ENCODE data around the gene MRPL24.
"Not testable (repeated sequence)": the region's sequence is repeated elsewhere in the genome, so short reads cannot be mapped to it uniquely, and the experiment has no call there.

MRPL24 gene

GRCh38 chr1:156757572-156758253 lies 16.8 kb upstream of the MRPL24 start:
- not testable (repeated sequence) for DNase-seq

DNA sequence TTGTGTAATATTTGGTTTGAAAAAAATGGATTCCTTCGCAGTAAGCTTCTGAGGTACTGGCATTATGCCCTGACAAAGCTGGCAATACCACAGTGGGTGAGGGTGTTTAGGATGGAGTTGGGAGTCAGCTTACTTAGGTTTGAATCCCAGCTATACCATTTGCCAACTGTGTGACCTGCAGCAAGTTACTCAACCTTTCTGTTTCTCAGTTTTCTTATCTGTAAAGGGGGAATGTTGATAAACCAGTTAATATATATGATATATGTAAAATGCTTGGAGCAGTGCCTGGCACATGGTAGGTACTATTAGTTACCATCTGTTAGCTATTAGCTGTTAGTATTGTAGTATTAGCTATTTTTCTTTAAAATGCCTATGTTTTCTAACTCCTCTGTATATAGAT lies 15.5 kb upstream of the MRPL24 start:
- no peak for DNase-seq

DNA sequence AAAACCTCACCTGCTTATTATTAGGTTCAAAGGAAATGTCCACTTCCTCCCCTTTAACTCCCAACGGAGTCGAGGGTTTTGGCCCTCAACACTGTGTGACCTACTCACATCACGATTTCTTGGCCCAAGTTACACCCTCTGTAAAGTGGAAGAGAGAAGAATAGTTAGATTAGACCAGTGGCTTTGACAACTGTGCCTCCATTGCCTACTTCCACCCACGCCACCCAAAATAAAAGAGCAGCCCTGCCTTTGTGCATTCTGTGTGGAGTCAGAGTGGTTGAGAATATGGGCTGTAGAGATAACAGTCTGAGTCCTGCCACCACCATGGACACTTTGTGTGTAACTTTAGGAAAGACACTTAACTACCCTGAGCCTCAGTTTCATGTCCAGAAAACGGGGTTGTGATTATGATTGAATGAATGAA lies 14.7 kb upstream of the MRPL24 start:
- DNase-seq = no peak

GRCh38 chr1:156754219-156754618 lies 13.3 kb upstream of the MRPL24 start:
- no peak for DNase-seq

DNA sequence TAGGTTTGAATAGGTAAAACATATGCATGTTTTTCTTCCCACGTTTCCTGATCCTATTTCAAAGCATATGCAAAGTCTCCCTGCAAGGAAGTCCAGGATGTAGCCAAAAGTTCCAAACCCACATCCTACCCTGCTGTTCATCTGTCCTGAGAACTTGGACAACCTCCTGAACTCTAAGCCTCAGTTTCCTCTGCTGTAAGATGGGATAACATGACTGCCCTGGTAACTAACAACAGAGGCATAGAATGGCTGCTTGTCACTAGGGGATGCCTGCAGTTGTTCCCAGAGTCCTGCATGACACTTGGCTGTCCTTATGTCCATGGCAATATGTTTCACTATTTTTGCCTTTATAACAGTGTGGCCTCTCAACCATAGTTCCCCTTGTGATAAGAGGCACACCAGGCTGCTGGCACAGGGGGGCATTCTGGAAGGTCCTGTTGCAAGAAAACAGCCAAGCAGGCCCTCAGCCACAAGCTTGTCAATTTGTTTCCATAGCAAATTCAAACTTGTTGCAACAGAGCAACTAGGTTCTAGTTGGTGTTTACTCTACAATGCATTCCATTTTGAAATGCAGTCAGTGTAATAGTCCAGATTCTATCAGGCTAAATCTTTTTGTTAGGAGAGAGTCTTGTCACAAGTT lies 12.1 kb upstream of the MRPL24 start:
- DNase-seq = no peak

DNA sequence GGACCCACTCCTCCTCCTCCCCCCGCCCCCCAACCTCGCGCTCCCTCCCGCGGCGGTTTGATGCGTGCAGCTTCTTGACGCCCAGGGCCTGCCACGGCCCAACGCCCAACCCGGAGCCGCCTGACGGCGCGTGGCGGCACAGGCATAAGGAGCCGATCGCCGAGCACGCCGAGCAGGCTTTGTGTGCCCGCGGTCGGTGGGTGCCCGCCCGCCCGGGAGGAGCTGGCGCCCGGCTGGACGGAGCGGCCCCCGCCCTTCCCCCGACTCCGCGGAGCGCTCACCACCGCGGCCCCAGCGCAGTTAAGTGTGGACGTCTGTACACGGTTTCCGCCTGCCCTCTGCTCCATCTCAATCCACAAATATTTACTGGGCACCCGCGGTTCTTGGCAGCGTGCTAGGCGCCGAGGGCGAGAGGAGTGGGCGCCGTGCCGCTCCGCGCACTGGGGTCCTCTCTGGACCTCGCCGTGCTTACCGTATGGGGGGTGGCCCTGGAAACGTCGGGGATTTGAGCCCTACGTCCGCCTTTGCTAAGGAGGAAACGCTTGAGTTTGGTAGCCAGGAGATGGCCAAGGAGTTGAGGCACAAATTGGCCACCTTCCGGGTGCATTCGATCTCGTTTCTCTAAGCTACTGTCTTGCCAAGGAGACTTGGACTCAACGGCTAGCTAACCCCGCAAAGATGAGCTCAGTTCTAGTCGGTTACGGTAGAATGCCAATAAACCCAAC lies 11.0 kb upstream of the MRPL24 start:
- DNase-seq = peak; percentile 99

- no peak for DNase-seq
These were observed 10.5 kb upstream of the MRPL24 start, which contains the start of gene HDGF for GRCh38 chr1:156751451-156751756. Gene HDGF (minus strand): TSS chr1:156751675. CDS start chr1:156751429, 246 bp downstream.

- no peak for DNase-seq
These were observed 10.0 kb upstream of the MRPL24 start for GRCh38 chr1:156750711-156751450.

- DNase-seq = no peak
These were observed 9.3 kb upstream of the MRPL24 start for GRCh38 chr1:156750191-156750672.

GRCh38 chr1:156749419-156750118 lies 8.7 kb upstream of the MRPL24 start:
- no peak for DNase-seq

- DNase-seq = peak; percentile 47
These were observed 8.0 kb upstream of the MRPL24 start for GRCh38 chr1:156748670-156749418.

DNA sequence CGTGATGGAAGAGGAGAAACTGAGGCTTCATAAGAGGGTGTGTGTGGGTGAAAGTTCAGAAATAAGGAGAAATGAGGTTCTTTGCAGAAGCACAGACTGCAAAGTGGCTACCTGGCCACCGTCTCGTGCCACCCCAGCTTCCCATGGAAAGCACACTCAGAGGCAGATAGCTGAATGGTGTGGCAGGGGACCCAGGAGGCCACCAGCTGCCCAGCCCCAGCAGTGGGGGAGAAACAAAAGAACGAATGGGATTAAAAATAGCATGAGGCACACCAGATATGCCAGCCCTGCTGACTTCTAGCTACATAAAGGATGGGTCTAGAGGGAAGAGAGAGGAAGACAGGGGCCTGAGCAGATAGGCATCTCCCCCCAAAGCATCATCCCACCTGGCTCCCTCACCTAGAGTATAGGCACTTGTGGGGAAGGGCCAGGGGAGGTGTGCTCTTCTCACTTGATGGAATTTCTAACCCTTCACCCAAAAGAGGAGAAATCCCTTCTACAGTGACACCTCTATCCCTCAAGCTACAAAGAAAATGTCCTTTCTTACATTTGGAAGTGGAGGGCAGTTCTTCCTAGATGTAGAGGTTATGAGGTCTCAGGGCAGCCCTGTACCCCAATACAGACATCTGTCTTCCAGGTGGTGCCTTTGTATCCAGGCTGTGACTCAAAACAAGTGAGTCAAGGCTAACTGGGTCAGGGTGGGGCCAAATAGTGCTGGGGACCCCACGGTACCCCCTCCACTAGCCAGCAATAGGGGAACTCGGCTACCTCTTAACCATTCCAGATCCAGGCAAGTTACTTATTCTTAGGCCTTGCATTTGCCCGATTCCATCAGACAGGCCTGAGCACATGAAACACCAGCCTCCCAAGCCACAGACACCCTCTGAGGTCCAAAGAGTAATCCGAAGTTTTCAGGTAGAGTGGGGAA lies 7.1 kb upstream of the MRPL24 start:
- DNase-seq = no peak

- peak; percentile 60 for DNase-seq
These were observed 6.1 kb upstream of the MRPL24 start for GRCh38 chr1:156746728-156747631.

GRCh38 chr1:156746406-156746727 lies 5.5 kb upstream of the MRPL24 start:
- DNase-seq = no peak

DNA sequence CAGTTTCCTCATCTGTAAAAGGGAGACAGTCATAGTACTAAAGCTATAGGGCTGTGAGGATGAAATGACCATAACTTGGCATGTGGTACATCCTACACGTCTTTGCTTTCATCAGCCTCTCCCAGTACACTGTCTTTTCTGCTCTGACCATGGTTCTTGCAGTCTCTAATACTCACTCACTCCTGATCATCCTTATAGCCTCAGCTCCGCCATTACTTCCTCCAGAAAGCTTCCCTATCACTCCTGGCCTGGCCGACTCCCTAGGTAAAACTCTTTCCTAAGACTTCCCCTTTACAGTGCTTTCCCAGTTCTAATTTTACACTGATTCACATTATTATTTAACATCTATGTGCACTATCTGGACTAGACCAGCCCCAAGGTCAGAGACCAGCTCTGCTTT lies 5.0 kb upstream of the MRPL24 start:
- DNase-seq = no peak

DNA sequence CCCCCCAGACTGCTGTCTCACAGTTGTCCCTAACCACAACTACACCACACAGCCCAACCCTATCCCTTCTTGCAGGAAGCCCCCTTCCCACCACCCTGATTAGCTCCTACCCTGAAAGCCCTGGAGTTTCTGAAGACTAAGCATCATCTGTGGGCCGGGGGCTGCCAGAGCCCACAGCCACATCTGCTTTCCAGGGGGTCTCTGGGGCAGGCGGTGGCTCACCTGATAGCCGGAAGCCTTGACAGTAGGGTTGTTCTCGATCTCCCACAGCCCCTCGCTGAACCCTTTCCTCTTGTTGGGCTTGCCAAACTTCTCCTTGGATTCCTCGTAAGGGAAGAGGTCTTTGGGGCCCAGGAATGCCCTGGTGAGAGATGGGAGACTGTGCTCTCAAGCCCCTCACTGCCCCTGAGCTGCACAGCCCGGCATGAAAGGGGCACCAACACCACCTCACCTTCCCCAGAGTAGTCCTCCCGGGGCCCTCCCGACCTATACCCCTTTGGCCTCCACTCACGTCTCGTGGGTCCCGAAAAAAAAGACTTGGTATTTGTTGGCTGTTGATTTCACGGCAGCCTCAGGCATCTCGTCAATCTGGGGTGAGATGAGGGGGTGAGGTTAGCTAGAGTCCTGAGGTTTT lies 4.0 kb upstream of the MRPL24 start:
- DNase-seq = no peak

- no peak for DNase-seq
These were observed 3.5 kb upstream of the MRPL24 start for GRCh38 chr1:156744344-156744743.

DNA sequence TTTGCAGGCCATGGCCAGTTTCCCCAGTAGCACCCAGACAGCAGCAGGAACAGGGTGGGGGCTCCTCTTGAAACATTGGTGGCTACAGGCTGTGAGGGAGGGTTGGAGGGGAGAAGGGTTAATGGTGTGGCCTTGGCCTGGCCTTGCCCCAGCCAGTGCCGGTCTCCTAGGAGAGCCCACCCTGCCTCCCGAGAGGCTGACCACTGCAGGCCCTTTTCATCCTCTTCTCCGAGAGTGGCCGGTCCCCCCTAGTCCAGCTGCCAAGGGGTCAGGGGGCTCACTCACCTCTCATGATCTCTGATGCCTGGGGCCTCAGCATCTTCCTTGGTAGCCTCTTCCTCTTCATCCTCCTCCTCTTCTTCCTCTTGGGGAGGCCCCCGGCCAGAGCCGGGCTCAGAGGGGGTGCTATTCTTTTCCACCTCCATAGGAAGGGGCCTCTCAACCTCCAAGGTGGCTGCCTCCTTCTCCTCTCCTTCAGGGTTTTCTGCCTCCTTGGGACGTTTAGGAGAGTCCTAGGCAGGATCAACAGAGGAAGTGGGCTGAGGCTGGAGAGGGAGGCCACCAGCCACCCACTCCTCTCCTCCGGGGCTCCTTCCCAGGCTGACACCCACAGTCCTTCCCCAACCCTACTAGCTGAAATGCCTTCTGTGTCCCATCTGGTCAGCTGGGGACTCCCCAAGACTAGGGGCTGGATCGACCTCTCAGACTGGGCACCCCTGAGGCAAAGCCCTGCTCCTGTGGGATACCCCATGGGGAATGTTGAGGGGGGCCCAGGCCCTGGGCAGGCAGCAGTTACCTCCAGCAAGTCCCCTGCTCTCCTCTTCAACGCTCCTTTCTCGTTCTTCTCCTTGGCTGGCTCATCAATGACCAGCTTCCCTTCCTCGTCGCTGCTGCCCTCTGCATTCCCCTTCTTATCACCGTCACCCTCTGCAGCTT lies 2.7 kb upstream of the MRPL24 start:
- DNase-seq = no peak

All from activated CD4-positive, alpha-beta T cell treated with anti-CD3 and anti-CD28 coated beads, Interleukin-2, amount 50 U/mL, for 16 hours (primary cell).